ENCODE data around the gene PCDH10.

DNA sequence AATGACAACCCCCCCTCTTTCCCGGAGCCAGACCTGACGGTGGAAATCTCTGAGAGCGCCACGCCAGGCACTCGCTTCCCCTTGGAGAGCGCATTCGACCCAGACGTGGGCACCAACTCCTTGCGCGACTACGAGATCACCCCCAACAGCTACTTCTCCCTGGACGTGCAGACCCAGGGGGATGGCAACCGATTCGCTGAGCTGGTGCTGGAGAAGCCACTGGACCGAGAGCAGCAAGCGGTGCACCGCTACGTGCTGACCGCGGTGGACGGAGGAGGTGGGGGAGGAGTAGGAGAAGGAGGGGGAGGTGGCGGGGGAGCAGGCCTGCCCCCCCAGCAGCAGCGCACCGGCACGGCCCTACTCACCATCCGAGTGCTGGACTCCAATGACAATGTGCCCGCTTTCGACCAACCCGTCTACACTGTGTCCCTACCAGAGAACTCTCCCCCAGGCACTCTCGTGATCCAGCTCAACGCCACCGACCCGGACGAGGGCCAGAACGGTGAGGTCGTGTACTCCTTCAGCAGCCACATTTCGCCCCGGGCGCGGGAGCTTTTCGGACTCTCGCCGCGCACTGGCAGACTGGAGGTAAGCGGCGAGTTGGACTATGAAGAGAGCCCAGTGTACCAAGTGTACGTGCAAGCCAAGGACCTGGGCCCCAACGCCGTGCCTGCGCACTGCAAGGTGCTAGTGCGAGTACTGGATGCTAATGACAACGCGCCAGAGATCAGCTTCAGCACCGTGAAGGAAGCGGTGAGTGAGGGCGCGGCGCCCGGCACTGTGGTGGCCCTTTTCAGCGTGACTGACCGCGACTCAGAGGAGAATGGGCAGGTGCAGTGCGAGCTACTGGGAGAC is 1.6 kb downstream of the PCDH10 start:
- TF ChIP-seq, protein P1, sequence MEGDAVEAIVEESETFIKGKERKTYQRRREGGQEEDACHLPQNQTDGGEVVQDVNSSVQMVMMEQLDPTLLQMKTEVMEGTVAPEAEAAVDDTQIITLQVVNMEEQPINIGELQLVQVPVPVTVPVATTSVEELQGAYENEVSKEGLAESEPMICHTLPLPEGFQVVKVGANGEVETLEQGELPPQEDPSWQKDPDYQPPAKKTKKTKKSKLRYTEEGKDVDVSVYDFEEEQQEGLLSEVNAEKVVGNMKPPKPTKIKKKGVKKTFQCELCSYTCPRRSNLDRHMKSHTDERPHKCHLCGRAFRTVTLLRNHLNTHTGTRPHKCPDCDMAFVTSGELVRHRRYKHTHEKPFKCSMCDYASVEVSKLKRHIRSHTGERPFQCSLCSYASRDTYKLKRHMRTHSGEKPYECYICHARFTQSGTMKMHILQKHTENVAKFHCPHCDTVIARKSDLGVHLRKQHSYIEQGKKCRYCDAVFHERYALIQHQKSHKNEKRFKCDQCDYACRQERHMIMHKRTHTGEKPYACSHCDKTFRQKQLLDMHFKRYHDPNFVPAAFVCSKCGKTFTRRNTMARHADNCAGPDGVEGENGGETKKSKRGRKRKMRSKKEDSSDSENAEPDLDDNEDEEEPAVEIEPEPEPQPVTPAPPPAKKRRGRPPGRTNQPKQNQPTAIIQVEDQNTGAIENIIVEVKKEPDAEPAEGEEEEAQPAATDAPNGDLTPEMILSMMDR (IDR thresholded peaks at IDR 0.05): no peak
- TF ChIP-seq POLR2A (IDR thresholded peaks at IDR 0.05): no peak
- no peak for TF ChIP-seq EP300 (IDR thresholded peaks at IDR 0.05)
